SU-DHL-6 (cell line): ENCODE data around the gene PNPLA3.
A peak's percentile ranks its signal among the peaks of the same experiment; 100 is the strongest.

Experiments
- H2AFZ ChIP-seq: fragments of 200-600 bp; sonication (generic); 2 replicates; pipeline ENCODE4 v1.6.1; 2014; ENCODE audit warnings: low read depth, mild to moderate bottlenecking, moderate library complexity, mixed read lengths, antibody characterized with exemption, low read length; ENCODE audit not compliant: severe bottlenecking
- H3F3A ChIP-seq: fragments of 200-600 bp; shearing (Covaris generic); 2 replicates; pipeline ENCODE4 v1.6.0; 2016; ENCODE audit warnings: antibody characterized with exemption, mild to moderate bottlenecking; ENCODE audit not compliant: insufficient read depth
- H3K27ac ChIP-seq: fragments of 200-600 bp; sonication (generic); 2 replicates; pipeline ENCODE4 v1.5.1; 2016; ENCODE audit warnings: low read depth, mild to moderate bottlenecking, low read length, moderate library complexity, mixed read lengths
- H3K27me3 ChIP-seq: fragments of 200-600 bp; sonication (generic), shearing (Covaris generic); 2 replicates; pipeline ENCODE4 v1.6.0; 2014; ENCODE audit warnings: mild to moderate bottlenecking, low read length
- H3K36me3 ChIP-seq: fragments of 200-600 bp; sonication (generic); 2 replicates; pipeline ENCODE4 v1.6.1; 2014; ENCODE audit warnings: mild to moderate bottlenecking, low read length, mixed read lengths
- H3K4me2 ChIP-seq: fragments of 300-600, 200-600 bp; shearing (Covaris generic), sonication (generic); 2 replicates; pipeline ENCODE4 v1.6.0; 2014; ENCODE audit warnings: low read length, low read depth, mild to moderate bottlenecking; ENCODE audit not compliant: poor library complexity, severe bottlenecking
- H3K4me3 ChIP-seq: fragments of 200-600 bp; sonication (generic); 2 replicates; pipeline ENCODE4 v1.5.1; 2014; ENCODE audit warnings: antibody characterized with exemption, low read length, mild to moderate bottlenecking, mixed read lengths; ENCODE audit not compliant: insufficient read depth, poor library complexity, severe bottlenecking
- H3K79me2 ChIP-seq: fragments of 200-600 bp; sonication (generic); 2 replicates; pipeline ENCODE4 v1.6.1; 2014; ENCODE audit warnings: mild to moderate bottlenecking, low read length, moderate library complexity; ENCODE audit not compliant: insufficient read depth
- H3K9ac ChIP-seq: fragments of 200-600 bp; sonication (generic); 2 replicates; pipeline ENCODE4 v1.7.0; 2014; ENCODE audit warnings: mild to moderate bottlenecking, low read length
- H3K9me2 ChIP-seq: fragments of 200-600 bp; sonication (generic); replicated peaks from 2 replicates; pipeline ENCODE4 v1.6.1; 2014; ENCODE audit warnings: low read length; ENCODE audit not compliant: insufficient read depth
- H3K9me3 ChIP-seq: fragments of 200-600 bp; sonication (generic); 2 replicates; pipeline ENCODE4 v1.6.1; 2014; ENCODE audit warnings: low read length, mixed read lengths; ENCODE audit not compliant: insufficient read depth
- H4K20me1 ChIP-seq: fragments of 200-600 bp; sonication (generic); 2 replicates; pipeline ENCODE4 v1.6.1; 2014; ENCODE audit warnings: low read depth, mild to moderate bottlenecking, antibody characterized with exemption, low read length, moderate library complexity, mixed read lengths
- EZH2phosphoT487 ChIP-seq: fragments of 200-600 bp; sonication (generic), shearing (Covaris generic); conservative IDR thresholded peaks from 2 replicates; pipeline ENCODE4 v1.6.1; 2018; ENCODE audit warnings: mild to moderate bottlenecking, antibody characterized with exemption, low read length, moderate library complexity, mixed read lengths
- TF ChIP-seq, protein P1 (sequence below): fragments of 200-600 bp; sonication (generic); IDR thresholded peaks from one replicate; pipeline ENCODE4 v1.5.1; 2017; ENCODE audit warnings: antibody characterized with exemption, mild to moderate bottlenecking, low read length, moderate library complexity; ENCODE audit not compliant: insufficient read depth, poor library complexity, severe bottlenecking

PNPLA3 gene

GRCh38 chr22:43883719-43884415 is 39.7 kb upstream of the PNPLA3 start:
- Histone ChIP-seq H3K4me2 (no peak overlapping the region), H4K20me1 (no peaks in the 10 kb centered on the region), H3K4me3 (no peak overlapping the region), H2AFZ (no peak overlapping the region), H3K9me2 (no peaks in the 10 kb centered on the region), H3K27ac (no peak overlapping the region), H3K27me3 (no peaks in the 10 kb centered on the region), H3K79me2 (no peaks in the 10 kb centered on the region), H3F3A (no peaks in the 10 kb centered on the region), H3K9ac (no peak overlapping the region), H3K36me3 (no peaks in the 10 kb centered on the region), H3K9me3 (no peaks in the 10 kb centered on the region)
- no peak for TF ChIP-seq EZH2phosphoT487
- TF ChIP-seq, protein P1, sequence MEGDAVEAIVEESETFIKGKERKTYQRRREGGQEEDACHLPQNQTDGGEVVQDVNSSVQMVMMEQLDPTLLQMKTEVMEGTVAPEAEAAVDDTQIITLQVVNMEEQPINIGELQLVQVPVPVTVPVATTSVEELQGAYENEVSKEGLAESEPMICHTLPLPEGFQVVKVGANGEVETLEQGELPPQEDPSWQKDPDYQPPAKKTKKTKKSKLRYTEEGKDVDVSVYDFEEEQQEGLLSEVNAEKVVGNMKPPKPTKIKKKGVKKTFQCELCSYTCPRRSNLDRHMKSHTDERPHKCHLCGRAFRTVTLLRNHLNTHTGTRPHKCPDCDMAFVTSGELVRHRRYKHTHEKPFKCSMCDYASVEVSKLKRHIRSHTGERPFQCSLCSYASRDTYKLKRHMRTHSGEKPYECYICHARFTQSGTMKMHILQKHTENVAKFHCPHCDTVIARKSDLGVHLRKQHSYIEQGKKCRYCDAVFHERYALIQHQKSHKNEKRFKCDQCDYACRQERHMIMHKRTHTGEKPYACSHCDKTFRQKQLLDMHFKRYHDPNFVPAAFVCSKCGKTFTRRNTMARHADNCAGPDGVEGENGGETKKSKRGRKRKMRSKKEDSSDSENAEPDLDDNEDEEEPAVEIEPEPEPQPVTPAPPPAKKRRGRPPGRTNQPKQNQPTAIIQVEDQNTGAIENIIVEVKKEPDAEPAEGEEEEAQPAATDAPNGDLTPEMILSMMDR, result no peak

- no peaks in the 10 kb centered on the region for H3K27me3 ChIP-seq
- H3K79me2 ChIP-seq, result no peaks in the 10 kb centered on the region
- H3K27ac ChIP-seq, result no peak overlapping the region
- TF ChIP-seq, protein P1, result peak; percentile 72
- TF ChIP-seq EZH2phosphoT487, result no peak
- no peaks in the 10 kb centered on the region for H4K20me1 ChIP-seq
- no peaks in the 10 kb centered on the region for H3K9me3 ChIP-seq
- H3K4me2 ChIP-seq, result no peak overlapping the region
- no peaks in the 10 kb centered on the region for H3K9me2 ChIP-seq
- H3K9ac ChIP-seq, result no peak overlapping the region
- H3K4me3 ChIP-seq, result no peak overlapping the region
- H3F3A ChIP-seq, result no peaks in the 10 kb centered on the region
- no peak overlapping the region for H2AFZ ChIP-seq
- H3K36me3 ChIP-seq, result no peaks in the 10 kb centered on the region
These were observed 38.8 kb upstream of the PNPLA3 start for GRCh38 chr22:43884600-43885318.

DNA sequence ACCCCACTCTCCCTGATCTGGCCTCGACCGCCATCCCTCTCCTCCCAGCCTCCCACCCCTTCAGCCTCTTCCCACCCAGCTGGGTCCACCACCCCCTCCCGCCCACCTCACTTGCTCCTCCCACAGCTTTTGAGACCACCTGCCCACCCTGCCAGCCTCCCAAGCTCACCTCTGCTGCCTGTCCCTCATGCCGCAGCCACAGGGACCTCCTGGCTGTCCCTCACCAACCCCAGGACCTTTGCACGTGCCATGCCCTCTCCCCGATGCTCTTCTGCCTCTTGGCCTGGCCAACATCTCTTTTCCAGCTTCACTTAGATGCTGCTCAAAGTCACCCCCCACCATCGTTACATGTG is 38.3 kb upstream of the PNPLA3 start:
- Histone ChIP-seq H3F3A (no peaks in the 10 kb centered on the region), H3K9me3 (no peaks in the 10 kb centered on the region), H3K9me2 (no peaks in the 10 kb centered on the region), H3K27ac (no peak overlapping the region), H3K4me2 (no peak overlapping the region), H4K20me1 (no peaks in the 10 kb centered on the region), H3K4me3 (no peak overlapping the region), H3K9ac (no peak overlapping the region), H3K36me3 (no peaks in the 10 kb centered on the region), H2AFZ (no peak overlapping the region), H3K27me3 (no peaks in the 10 kb centered on the region), H3K79me2 (no peaks in the 10 kb centered on the region)
- no peak for TF ChIP-seq EZH2phosphoT487
- TF ChIP-seq, protein P1, result peak; percentile 7
